KMS-11 (cell line): Measurements from ENCODE around the gene WDR64.

ENCODE experiments used
- H2AFZ ChIP-seq: fragments of 200-600 bp; sonication (generic); 2 replicates; pipeline ENCODE4 v1.6.1; 2016; ENCODE audit warnings: antibody characterized with exemption, mixed run types, low read depth
- H3K27ac ChIP-seq: fragments of 200-600 bp; sonication (generic); 2 replicates; pipeline ENCODE4 v1.6.1; 2016; ENCODE audit warnings: mild to moderate bottlenecking, mixed run types
- H3K27me3 ChIP-seq: fragments of 200-600 bp; sonication (generic); 2 replicates; pipeline ENCODE4 v1.6.1; 2017; ENCODE audit warnings: mild to moderate bottlenecking, low read depth, mixed run types, moderate library complexity; ENCODE audit not compliant: insufficient read depth
- H3K36me3 ChIP-seq: fragments of 200-600 bp; sonication (generic); 2 replicates; pipeline ENCODE4 v1.6.1; 2017; ENCODE audit warnings: mild to moderate bottlenecking, mixed run types; ENCODE audit not compliant: insufficient read depth
- H3K4me1 ChIP-seq: fragments of 200-600 bp; sonication (generic); 2 replicates; pipeline ENCODE4 v1.6.1; 2016; ENCODE audit warnings: mild to moderate bottlenecking, low read depth, mixed run types; ENCODE audit not compliant: poor library complexity, severe bottlenecking
- H3K4me2 ChIP-seq: fragments of 200-600 bp; sonication (generic); 2 replicates; pipeline ENCODE4 v1.7.0; 2016; ENCODE audit warnings: mild to moderate bottlenecking, mixed run types
- H3K4me3 ChIP-seq: fragments of 200-600 bp; sonication (generic); IDR thresholded peaks from 2 replicates; pipeline ENCODE4 v1.6.1; 2017; ENCODE audit warnings: low read depth, low read length, mixed read lengths; ENCODE audit not compliant: insufficient read depth
- H3K79me2 ChIP-seq: fragments of 200-600 bp; sonication (generic); 2 replicates; pipeline ENCODE4 v1.6.1; 2016; ENCODE audit warnings: low read depth, mixed run types; ENCODE audit not compliant: insufficient read depth
- H3K9ac ChIP-seq: fragments of 200-600 bp; sonication (generic); 2 replicates; pipeline ENCODE4 v1.6.1; 2016; ENCODE audit warnings: mild to moderate bottlenecking, mixed run types
- H4K20me1 ChIP-seq: fragments of 200-600 bp; sonication (generic); 2 replicates; pipeline ENCODE4 v1.6.1; 2016; ENCODE audit warnings: mild to moderate bottlenecking, mixed run types; ENCODE audit not compliant: insufficient read depth
- TF ChIP-seq, protein P1 (sequence below): fragments of 200-600 bp; sonication (generic); conservative IDR thresholded peaks from 2 replicates; pipeline ENCODE4 v1.6.1; 2017; ENCODE audit warnings: low read depth, mild to moderate bottlenecking, antibody characterized with exemption, low read length, moderate library complexity, mixed read lengths

Gene WDR64

DNA sequence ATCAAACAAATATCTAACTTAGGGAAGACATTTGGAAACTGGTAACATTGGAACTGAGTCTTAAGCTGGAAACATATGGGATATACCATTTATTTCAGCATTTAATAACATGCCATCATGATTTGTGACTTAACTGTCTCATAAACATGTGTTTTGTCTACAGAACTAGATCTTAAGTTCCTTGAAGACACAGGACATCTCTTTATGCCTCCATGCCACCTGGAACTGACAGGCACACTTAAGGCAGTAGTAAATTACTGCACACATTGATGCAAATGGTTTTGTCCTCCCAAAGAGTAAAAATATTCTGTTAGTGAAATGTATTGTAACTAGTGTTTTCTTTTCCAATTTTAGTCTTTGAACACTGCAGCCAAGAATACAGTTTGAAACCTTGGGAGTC is 194.3 kb downstream of the WDR64 start:
- Histone ChIP-seq H3K36me3 (peaks cover 5% of the 10 kb centered on the region; the same call in 1 of the 2 replicates), H3K79me2 (peaks cover 17% of the 10 kb centered on the region), H3K27me3 (no peaks in the 10 kb centered on the region), H3K9ac (no peak overlapping the region), H3K4me2 (no peak overlapping the region), H3K27ac (no peak overlapping the region), H4K20me1 (no peaks in the 10 kb centered on the region), H3K4me3 (no peak overlapping the region), H3K4me1 (peaks cover 32% of the 10 kb centered on the region), H2AFZ (no peak overlapping the region)
- TF ChIP-seq, protein P1, sequence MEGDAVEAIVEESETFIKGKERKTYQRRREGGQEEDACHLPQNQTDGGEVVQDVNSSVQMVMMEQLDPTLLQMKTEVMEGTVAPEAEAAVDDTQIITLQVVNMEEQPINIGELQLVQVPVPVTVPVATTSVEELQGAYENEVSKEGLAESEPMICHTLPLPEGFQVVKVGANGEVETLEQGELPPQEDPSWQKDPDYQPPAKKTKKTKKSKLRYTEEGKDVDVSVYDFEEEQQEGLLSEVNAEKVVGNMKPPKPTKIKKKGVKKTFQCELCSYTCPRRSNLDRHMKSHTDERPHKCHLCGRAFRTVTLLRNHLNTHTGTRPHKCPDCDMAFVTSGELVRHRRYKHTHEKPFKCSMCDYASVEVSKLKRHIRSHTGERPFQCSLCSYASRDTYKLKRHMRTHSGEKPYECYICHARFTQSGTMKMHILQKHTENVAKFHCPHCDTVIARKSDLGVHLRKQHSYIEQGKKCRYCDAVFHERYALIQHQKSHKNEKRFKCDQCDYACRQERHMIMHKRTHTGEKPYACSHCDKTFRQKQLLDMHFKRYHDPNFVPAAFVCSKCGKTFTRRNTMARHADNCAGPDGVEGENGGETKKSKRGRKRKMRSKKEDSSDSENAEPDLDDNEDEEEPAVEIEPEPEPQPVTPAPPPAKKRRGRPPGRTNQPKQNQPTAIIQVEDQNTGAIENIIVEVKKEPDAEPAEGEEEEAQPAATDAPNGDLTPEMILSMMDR = no peak

DNA sequence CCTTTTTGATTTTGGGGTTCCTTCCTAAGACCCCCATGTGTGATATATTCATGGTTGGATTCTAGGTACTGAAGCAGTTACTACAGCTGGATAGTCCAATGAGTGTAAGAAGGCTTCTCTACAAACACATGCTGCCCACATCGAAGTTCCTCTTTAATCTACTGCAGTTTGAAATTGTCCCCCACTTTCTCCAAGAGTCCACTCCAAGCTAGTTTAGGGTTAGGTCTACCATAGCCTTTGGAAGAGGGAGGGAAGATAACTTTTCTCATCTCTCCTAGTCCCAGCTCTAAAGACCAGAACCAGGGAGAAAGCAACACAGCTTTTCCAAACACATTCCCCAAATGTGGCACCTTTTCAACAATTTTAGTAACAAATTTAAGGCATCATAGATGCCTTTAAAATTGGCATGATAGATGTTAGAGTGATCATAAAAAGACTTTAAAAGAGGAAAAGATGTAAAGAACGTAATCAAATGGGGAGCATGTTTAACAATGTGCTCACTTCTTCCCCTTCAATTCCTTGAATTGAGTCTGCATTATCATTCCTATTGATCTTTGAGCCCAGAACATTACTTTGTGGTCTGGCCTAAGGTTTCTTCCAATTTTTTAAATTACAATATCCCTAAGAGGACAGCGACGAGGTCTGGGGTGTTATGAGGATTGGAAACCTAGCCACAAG is 194.9 kb downstream of the WDR64 start:
- H2AFZ ChIP-seq = peak overlapping the region; percentile 79
- no peaks in the 10 kb centered on the region for H4K20me1 ChIP-seq
- H3K79me2 ChIP-seq = peaks cover 17% of the 10 kb centered on the region
- peak overlapping the region; percentile 88; the same call in 1 of the 2 replicates for H3K9ac ChIP-seq
- no peaks in the 10 kb centered on the region for H3K27me3 ChIP-seq
- peak overlapping the region; percentile 66 for H3K4me2 ChIP-seq
- peaks cover 34% of the 10 kb centered on the region for H3K4me1 ChIP-seq
- H3K4me3 ChIP-seq = no peak overlapping the region
- peak overlapping the region; percentile 89 for H3K27ac ChIP-seq
- TF ChIP-seq, protein P1 = no peak
- H3K36me3 ChIP-seq = peaks cover 8% of the 10 kb centered on the region; the same call in 1 of the 2 replicates

DNA sequence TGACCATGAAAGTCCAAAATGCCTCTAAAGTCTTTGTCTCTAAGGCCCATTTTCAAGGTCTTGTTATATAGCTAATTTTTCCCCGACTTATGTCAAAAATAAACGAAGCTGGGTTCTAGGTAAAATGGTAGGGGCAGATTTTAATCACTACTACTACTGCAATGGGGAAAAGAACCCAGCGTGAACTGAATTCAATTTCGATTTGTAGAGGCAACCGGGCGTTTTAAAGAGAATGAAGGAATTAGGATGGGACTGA is 195.4 kb downstream of the WDR64 start:
- peak overlapping the region; percentile 88; the same call in 1 of the 2 replicates for H3K9ac ChIP-seq
- peaks cover 8% of the 10 kb centered on the region; the same call in 1 of the 2 replicates for H3K36me3 ChIP-seq
- peak overlapping the region; percentile 66 for H3K4me2 ChIP-seq
- peak overlapping the region; percentile 89 for H3K27ac ChIP-seq
- peaks cover 17% of the 10 kb centered on the region for H3K79me2 ChIP-seq
- H3K27me3 ChIP-seq = no peaks in the 10 kb centered on the region
- peak overlapping the region; percentile 92 for H3K4me3 ChIP-seq
- H2AFZ ChIP-seq = peak overlapping the region; percentile 79
- TF ChIP-seq, protein P1 = no peak
- H3K4me1 ChIP-seq = peaks cover 34% of the 10 kb centered on the region
- no peaks in the 10 kb centered on the region for H4K20me1 ChIP-seq

DNA sequence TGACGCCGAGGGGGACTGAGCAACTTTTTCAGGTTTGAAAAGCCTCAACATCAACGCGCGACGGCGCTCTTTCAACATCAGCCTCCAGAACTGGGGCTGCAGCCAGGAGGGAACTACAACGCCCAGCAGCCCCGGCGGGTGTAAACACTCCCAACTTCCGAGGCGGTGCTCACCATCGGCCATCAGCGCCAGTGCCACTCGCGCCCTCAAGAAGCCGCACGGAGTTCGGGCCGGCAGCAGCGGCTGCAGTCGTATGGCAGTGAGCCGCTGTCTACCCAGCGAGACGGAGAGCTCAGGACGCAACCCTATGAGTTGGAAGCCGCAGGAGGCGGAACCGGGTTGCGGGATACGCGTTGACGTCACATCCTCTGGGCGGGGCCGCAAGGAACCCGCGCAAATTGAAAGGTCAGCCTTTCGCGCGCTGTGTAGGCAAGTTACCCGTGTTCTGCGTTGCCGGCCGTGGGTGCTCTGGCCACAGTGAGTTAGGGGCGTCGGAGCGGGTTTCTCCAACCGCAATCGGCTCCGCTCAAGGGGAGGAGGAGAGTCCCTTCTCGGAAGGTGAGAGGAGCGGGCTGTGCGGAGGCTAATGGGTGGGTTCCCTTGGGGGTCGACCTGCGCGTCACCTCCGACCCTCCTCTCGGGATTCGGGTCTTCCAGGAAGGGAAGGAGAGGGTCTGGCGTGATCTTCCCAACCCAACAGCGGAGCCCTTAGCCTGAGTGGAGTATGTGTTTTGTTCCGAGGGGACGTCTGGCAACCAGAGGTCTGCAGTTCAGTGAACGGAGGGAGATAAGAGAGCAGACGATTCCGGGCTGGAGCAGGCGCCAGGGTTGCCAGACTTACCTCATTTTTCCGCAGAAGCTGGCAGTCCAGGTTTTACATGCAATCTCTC is 196.0 kb downstream of the WDR64 start, which contains the start of gene EXO1:
Gene EXO1 (plus strand): TSS at position 409 of the 890 bp plus-strand sequence. CDS start 2,222 bp downstream, outside the sequence.
- Histone ChIP-seq H3K4me2 (peak within 1 kb of the TSS; percentile 78), H3K36me3 (peaks cover 9% of the 10 kb centered on the region; the same call in 1 of the 2 replicates), H3K79me2 (peaks cover 17% of the 10 kb centered on the region), H3K9ac (peak within 1 kb of the TSS; percentile 88), H3K4me1 (peaks cover 34% of the 10 kb centered on the region), H3K4me3 (peak within 1 kb of the TSS; percentile 92), H3K27me3 (no peaks in the 10 kb centered on the region), H4K20me1 (no peaks in the 10 kb centered on the region), H2AFZ (peak within 1 kb of the TSS; percentile 79), H3K27ac (peak within 1 kb of the TSS; percentile 89)
- TF ChIP-seq, protein P1 = peak; percentile 46; the same call in 1 of the 2 replicates
